ENCODE results near the gene METTL15.

DNA sequence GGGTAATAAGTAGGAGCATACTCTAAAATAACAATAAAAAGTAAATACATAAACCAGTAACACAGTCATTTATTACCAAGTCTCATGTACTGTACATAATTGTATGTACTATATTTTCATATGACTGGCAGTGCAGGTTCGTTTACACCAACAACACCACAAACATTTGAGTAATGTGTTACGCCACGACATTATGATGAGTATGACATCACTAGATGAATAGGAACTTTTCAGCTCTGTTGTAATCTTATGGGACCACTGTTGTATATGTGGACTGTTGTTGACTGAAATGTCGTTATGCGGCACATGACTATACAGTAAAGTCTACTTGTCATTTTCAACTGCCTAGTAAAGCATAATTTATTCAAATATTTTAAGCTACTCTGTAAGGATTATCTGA, 18.8 kb upstream of the METTL15 start:
- TF ChIP-seq POLR2A (IDR thresholded peaks at IDR 0.05) = no peak
- TF ChIP-seq, protein P1, sequence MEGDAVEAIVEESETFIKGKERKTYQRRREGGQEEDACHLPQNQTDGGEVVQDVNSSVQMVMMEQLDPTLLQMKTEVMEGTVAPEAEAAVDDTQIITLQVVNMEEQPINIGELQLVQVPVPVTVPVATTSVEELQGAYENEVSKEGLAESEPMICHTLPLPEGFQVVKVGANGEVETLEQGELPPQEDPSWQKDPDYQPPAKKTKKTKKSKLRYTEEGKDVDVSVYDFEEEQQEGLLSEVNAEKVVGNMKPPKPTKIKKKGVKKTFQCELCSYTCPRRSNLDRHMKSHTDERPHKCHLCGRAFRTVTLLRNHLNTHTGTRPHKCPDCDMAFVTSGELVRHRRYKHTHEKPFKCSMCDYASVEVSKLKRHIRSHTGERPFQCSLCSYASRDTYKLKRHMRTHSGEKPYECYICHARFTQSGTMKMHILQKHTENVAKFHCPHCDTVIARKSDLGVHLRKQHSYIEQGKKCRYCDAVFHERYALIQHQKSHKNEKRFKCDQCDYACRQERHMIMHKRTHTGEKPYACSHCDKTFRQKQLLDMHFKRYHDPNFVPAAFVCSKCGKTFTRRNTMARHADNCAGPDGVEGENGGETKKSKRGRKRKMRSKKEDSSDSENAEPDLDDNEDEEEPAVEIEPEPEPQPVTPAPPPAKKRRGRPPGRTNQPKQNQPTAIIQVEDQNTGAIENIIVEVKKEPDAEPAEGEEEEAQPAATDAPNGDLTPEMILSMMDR (IDR thresholded peaks at IDR 0.05) = no peak
